HG02763 (cell line): Measurements from ENCODE around the gene CTNNA2.

ENCODE experiments used
- ATAC-seq: cut with Tn5 transposase; IDR thresholded peaks from one replicate; pipeline ENCODE4 v1.9.1; 2021; ENCODE audit warnings: mild to moderate bottlenecking, moderate library complexity; ENCODE audit not compliant: unreplicated experiment

CTNNA2 gene

GRCh38 chr2:80348953-80349352 is 836.1 kb downstream of the CTNNA2 start:
- no peak for ATAC-seq

GRCh38 chr2:80351231-80351630 is 838.4 kb downstream of the CTNNA2 start:
- no peak for ATAC-seq

- no peak for ATAC-seq
Measured at GRCh38 chr2:80354858-80355257, 842.0 kb downstream of the CTNNA2 start.

GRCh38 chr2:80361904-80362303 is 849.1 kb downstream of the CTNNA2 start:
- no peak for ATAC-seq

- no peak for ATAC-seq
Measured at GRCh38 chr2:80363330-80363729, 850.5 kb downstream of the CTNNA2 start.

GRCh38 chr2:80363791-80364349 is 851.0 kb downstream of the CTNNA2 start:
- ATAC-seq: no peak

GRCh38 chr2:80364524-80365212 is 851.8 kb downstream of the CTNNA2 start:
- no peak for ATAC-seq

- ATAC-seq: no peak
Measured at GRCh38 chr2:80365762-80366161, 852.9 kb downstream of the CTNNA2 start.

GRCh38 chr2:80370375-80371009 is 857.6 kb downstream of the CTNNA2 start:
- no peak for ATAC-seq

GRCh38 chr2:80374105-80374504 is 861.3 kb downstream of the CTNNA2 start:
- no peak for ATAC-seq

GRCh38 chr2:80377071-80377470 is 864.2 kb downstream of the CTNNA2 start:
- ATAC-seq: no peak

GRCh38 chr2:80380736-80381135 is 867.9 kb downstream of the CTNNA2 start:
- no peak for ATAC-seq

- no peak for ATAC-seq
Measured at GRCh38 chr2:80381666-80382065, 868.8 kb downstream of the CTNNA2 start.

- no peak for ATAC-seq
Measured at GRCh38 chr2:80392441-80392840, 879.6 kb downstream of the CTNNA2 start.

- ATAC-seq: no peak
Measured at GRCh38 chr2:80393991-80394390, 881.1 kb downstream of the CTNNA2 start.

- no peak for ATAC-seq
Measured at GRCh38 chr2:80395251-80395650, 882.4 kb downstream of the CTNNA2 start.

- no peak for ATAC-seq
Measured at GRCh38 chr2:80396276-80396675, 883.4 kb downstream of the CTNNA2 start.

- no peak for ATAC-seq
Measured at GRCh38 chr2:80403081-80403480, 890.2 kb downstream of the CTNNA2 start.

GRCh38 chr2:80407377-80407776 is 894.5 kb downstream of the CTNNA2 start:
- no peak for ATAC-seq

GRCh38 chr2:80410346-80410745 is 897.5 kb downstream of the CTNNA2 start:
- ATAC-seq: no peak

- ATAC-seq: no peak
Measured at GRCh38 chr2:80413136-80413535, 900.3 kb downstream of the CTNNA2 start.

- no peak for ATAC-seq
Measured at GRCh38 chr2:80417737-80418136, 904.9 kb downstream of the CTNNA2 start.
